Measurements from ENCODE around the gene ITGAE.
"Not testable (repeated sequence)": the region's sequence is repeated elsewhere in the genome, so short reads cannot be mapped to it uniquely, and the experiment has no call there.

ITGAE gene

GRCh38 chr17:3794152-3794551 lies 6.8 kb downstream of the ITGAE start:
- not testable (repeated sequence) for DNase-seq

- not testable (repeated sequence) for DNase-seq
Observed at GRCh38 chr17:3793258-3793657, 7.7 kb downstream of the ITGAE start.

GRCh38 chr17:3792481-3792880 lies 8.5 kb downstream of the ITGAE start:
- no peak for DNase-seq

GRCh38 chr17:3788200-3788599 lies 12.8 kb downstream of the ITGAE start:
- DNase-seq: no peak

- DNase-seq: not testable (repeated sequence)
Observed at GRCh38 chr17:3785323-3785722, 15.7 kb downstream of the ITGAE start.

GRCh38 chr17:3782751-3783150 lies 18.2 kb downstream of the ITGAE start:
- no peak for DNase-seq

GRCh38 chr17:3780986-3781385 lies 20.0 kb downstream of the ITGAE start:
- no peak for DNase-seq

GRCh38 chr17:3777366-3778120 lies 23.4 kb downstream of the ITGAE start:
- DNase-seq: no peak

- DNase-seq: no peak
Observed at GRCh38 chr17:3773966-3774365, 27.0 kb downstream of the ITGAE start.

- no peak for DNase-seq
Observed at GRCh38 chr17:3773511-3773910, 27.5 kb downstream of the ITGAE start.

- no peak for DNase-seq
Observed at GRCh38 chr17:3772764-3773163, 28.2 kb downstream of the ITGAE start.

- no peak for DNase-seq
Observed at GRCh38 chr17:3771140-3771539, 29.8 kb downstream of the ITGAE start.

GRCh38 chr17:3770466-3770865 lies 30.5 kb downstream of the ITGAE start:
- DNase-seq: no peak

GRCh38 chr17:3768769-3769168 lies 32.2 kb downstream of the ITGAE start:
- DNase-seq: no peak

GRCh38 chr17:3768341-3768740 lies 32.6 kb downstream of the ITGAE start:
- DNase-seq: no peak

GRCh38 chr17:3766779-3767178 lies 34.2 kb downstream of the ITGAE start:
- DNase-seq: no peak

GRCh38 chr17:3765981-3766380 lies 35.0 kb downstream of the ITGAE start:
- DNase-seq: no peak

- no peak for DNase-seq
Observed at GRCh38 chr17:3763777-3764170, 37.2 kb downstream of the ITGAE start.

- no peak for DNase-seq
Observed at GRCh38 chr17:3762922-3763776, 37.8 kb downstream of the ITGAE start.

- DNase-seq: no peak
Observed at GRCh38 chr17:3761918-3762380, 39.0 kb downstream of the ITGAE start.

- no peak for DNase-seq
Observed at GRCh38 chr17:3761036-3761917, 39.7 kb downstream of the ITGAE start.

- no peak for DNase-seq
Observed at GRCh38 chr17:3759597-3760216, 41.3 kb downstream of the ITGAE start.

Data from NCI-H1436 (cell line).